ENCODE data around the gene CD320. TPM values are rescaled to one million over a fixed set of nuclear protein-coding genes. Genes with fewer than 3 reads are reported as not detected.
"Not testable (repeated sequence)": the region's sequence is repeated elsewhere in the genome, so short reads cannot be mapped to it uniquely, and the experiment has no call there.

Gene CD320
- total RNA-seq, 1 donor from 2014 or later: 42.0 TPM

DNA sequence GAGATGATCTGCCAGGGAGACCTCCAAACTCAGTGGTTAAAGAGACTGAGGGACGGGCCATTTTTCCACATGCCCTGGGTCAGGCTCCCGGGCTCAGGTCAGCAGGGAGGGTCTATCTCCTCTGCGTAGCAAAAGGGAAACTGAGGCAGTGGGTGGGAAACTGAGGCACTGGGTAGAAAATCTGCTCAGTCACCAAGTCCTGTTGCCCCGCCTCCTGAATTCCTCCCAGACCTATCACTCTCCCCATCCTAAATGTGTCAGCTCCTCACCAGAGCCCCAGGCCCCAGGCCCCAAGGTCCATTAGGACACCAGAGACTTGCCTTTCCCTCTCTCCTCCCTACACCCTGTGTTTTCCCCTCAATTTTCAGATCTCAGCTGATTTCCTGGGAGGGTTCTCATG, 2.4 kb downstream of the CD320 start:
- Mint-ChIP-seq H3K36me3 (peaks cover 4% of the 10 kb centered on the region), H3K27ac (no peak overlapping the region), H3K4me1 (peaks cover 17% of the 10 kb centered on the region), H3K4me3 (no peak overlapping the region), H3K27me3 (ENCODE audit: low read depth) (no peaks in the 10 kb centered on the region), H3K9me3 (no peaks in the 10 kb centered on the region)
- peak in 1 of 2 experiments; percentile 25 for DNase-seq (ENCODE audit: low spot score in 2 of 2, unreplicated experiment in 2 of 2)
- TF ChIP-seq, protein P1, sequence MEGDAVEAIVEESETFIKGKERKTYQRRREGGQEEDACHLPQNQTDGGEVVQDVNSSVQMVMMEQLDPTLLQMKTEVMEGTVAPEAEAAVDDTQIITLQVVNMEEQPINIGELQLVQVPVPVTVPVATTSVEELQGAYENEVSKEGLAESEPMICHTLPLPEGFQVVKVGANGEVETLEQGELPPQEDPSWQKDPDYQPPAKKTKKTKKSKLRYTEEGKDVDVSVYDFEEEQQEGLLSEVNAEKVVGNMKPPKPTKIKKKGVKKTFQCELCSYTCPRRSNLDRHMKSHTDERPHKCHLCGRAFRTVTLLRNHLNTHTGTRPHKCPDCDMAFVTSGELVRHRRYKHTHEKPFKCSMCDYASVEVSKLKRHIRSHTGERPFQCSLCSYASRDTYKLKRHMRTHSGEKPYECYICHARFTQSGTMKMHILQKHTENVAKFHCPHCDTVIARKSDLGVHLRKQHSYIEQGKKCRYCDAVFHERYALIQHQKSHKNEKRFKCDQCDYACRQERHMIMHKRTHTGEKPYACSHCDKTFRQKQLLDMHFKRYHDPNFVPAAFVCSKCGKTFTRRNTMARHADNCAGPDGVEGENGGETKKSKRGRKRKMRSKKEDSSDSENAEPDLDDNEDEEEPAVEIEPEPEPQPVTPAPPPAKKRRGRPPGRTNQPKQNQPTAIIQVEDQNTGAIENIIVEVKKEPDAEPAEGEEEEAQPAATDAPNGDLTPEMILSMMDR (IDR thresholded peaks at IDR 0.05; ENCODE audit: unreplicated experiment): no peak

DNA sequence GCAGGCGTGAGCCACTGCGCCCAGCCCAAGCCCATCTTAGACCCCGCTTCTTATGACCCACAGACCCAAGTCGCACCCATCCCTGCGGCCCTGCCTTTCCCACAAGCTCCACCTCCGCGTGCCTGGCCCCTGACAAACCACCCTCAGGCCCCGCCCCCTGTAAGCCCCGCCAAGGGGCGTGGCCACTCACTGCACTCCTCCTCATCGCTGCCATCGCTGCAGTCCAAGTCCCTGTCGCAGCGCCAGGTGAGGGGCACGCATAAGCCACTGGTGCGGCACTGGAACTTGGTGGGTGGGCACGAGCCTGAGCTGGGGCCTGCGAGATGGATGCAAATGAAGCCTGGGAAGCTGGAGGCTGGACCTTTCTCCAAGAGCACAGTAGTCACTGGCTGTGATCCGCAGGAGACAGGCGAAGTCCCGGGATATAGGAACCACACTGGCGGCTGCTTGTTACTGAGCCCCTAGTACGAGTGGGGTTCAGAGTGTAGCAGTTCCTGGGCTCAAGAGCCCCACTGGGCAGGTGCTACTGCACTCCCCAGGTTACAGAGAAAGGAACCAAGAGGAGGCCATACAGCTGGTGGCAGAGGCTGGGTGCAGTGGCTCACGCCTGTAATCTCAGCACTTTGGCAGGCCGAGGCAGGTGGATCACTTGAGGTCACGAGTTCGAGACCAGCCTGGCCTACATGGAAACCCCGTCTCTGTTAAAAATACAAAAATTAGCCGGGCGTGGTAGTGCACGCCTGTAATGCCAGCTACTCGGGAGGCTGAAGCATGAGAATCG, 3.1 kb downstream of the CD320 start:
- TF ChIP-seq, protein P1 (IDR thresholded peaks at IDR 0.05; ENCODE audit: unreplicated experiment): no peak
- Mint-ChIP-seq H3K9me3 (no peaks in the 10 kb centered on the region), H3K27me3 (ENCODE audit: low read depth) (no peaks in the 10 kb centered on the region), H3K27ac (peak overlapping the region; percentile 21), H3K4me1 (peaks cover 17% of the 10 kb centered on the region), H3K4me3 (no peak overlapping the region), H3K36me3 (peaks cover 4% of the 10 kb centered on the region)
- DNase-seq (ENCODE audit: low spot score in 2 of 2, unreplicated experiment in 2 of 2): peak in 1 of 2 experiments; percentile 48

DNA sequence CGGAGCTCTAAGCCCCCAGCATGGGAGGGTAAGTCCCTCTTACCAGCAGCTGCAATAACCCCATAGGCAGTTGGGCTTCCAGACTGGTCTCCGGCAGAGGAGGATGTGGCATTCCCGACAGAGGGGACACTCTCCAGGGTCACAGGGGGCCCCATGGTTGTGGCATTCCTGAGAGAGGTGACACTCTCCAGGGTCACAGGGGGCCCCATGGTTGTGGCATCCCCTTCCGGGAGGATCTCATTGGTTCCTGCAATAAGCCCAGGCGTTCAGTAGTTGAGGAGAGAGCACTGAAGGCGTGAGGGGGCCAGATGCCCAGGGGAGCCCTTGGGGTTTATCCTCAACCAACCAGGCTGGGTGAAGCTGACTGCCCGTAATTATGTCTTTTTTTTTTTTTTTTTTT, 5.4 kb downstream of the CD320 start:
- no peak overlapping the region for H3K4me3 Mint-ChIP-seq
- TF ChIP-seq, protein P1 (IDR thresholded peaks at IDR 0.05; ENCODE audit: unreplicated experiment): no peak
- H3K36me3 Mint-ChIP-seq: peaks cover 3% of the 10 kb centered on the region
- H3K27me3 Mint-ChIP-seq (ENCODE audit: low read depth): no peaks in the 10 kb centered on the region
- peak in 1 of 2 experiments; percentile 28 for DNase-seq (ENCODE audit: low spot score in 2 of 2, unreplicated experiment in 2 of 2)
- peaks cover 8% of the 10 kb centered on the region for H3K4me1 Mint-ChIP-seq
- no peaks in the 10 kb centered on the region for H3K9me3 Mint-ChIP-seq
- H3K27ac Mint-ChIP-seq: no peak overlapping the region

DNA sequence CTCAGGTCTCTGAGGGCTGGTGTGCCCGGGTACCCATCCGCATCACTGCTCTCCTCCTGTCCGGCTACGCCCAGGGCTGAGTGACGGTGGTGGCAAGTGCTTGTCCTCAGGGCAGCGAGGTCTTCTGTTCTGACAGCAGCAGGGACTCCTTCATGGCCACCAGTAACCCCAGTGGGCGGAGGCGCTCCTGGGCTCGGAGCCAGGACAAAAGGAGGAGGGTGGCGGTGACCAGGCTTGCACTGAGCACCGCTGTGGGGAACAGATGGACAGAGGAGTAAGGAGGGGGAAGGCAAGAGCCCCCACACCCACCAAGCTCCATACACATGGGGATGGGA, 5.8 kb downstream of the CD320 start:
- Mint-ChIP-seq H3K27ac (no peak overlapping the region), H3K4me1 (peaks cover 4% of the 10 kb centered on the region), H3K4me3 (no peak overlapping the region), H3K27me3 (ENCODE audit: low read depth) (no peaks in the 10 kb centered on the region), H3K36me3 (peaks cover 3% of the 10 kb centered on the region), H3K9me3 (no peaks in the 10 kb centered on the region)
- DNase-seq (ENCODE audit: low spot score in 2 of 2, unreplicated experiment in 2 of 2): no peak
- TF ChIP-seq, protein P1 (IDR thresholded peaks at IDR 0.05; ENCODE audit: unreplicated experiment): no peak

DNA sequence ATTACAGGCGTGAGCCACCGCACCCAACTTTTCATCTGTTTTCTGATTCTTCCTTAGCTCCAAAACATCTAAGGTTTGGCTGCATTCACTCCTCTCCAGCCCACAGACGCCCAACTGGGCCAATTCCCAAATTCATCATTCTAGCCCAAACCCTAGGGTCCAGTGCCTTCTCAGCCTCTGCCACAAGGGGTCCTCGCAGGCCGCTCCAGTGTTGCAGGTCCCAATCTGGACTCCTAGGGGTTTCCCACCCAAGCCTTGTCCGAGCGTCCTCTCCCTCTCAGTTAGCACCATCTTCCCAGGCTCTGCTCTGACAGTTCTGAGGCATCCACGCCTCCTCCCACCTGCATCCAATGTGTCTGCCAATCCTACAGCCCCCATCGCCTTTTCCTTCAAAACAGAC, 16.8 kb downstream of the CD320 start:
- H3K27me3 Mint-ChIP-seq (ENCODE audit: low read depth); H3K9me3 Mint-ChIP-seq; H3K36me3 Mint-ChIP-seq; DNase-seq (ENCODE audit: low spot score in 2 of 2, unreplicated experiment in 2 of 2); H3K27ac Mint-ChIP-seq; H3K4me3 Mint-ChIP-seq; H3K4me1 Mint-ChIP-seq: not testable (repeated sequence)

DNA sequence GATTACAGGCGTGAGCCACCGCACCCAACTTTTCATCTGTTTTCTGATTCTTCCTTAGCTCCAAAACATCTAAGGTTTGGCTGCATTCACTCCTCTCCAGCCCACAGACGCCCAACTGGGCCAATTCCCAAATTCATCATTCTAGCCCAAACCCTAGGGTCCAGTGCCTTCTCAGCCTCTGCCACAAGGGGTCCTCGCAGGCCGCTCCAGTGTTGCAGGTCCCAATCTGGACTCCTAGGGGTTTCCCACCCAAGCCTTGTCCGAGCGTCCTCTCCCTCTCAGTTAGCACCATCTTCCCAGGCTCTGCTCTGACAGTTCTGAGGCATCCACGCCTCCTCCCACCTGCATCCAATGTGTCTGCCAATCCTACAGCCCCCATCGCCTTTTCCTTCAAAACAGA, 31.6 kb downstream of the CD320 start:
- not testable (repeated sequence) for H3K9me3 Mint-ChIP-seq; DNase-seq (ENCODE audit: low spot score in 2 of 2, unreplicated experiment in 2 of 2); H3K4me1 Mint-ChIP-seq; H3K27ac Mint-ChIP-seq; H3K4me3 Mint-ChIP-seq; H3K36me3 Mint-ChIP-seq; H3K27me3 Mint-ChIP-seq (ENCODE audit: low read depth)
